HepG2 (cell line): ENCODE results near the gene IRF2BPL. TPM values are rescaled to one million over a fixed set of nuclear protein-coding genes. Genes with fewer than 3 reads are reported as not detected.

Source experiments
- ARID2 ChIP-seq: sonication (generic); formaldehyde crosslinking; IDR thresholded peaks from 2 replicates; pipeline ENCODE4 v1.8.1; 2022; ENCODE audit warnings: mild to moderate bottlenecking, missing genetic modification reagents, borderline replicate concordance
- ARID5B ChIP-seq: IDR thresholded peaks from 2 replicates; pipeline ENCODE4 v1.4.0; 2020; ENCODE audit warnings: mild to moderate bottlenecking, missing genetic modification reagents
- CHD2 ChIP-seq: IDR thresholded peaks from 2 replicates; pipeline ENCODE4 v1.6.1; 2011; ENCODE audit warnings: low read depth, low read length, improper control_type of control experiment
- DRAP1 ChIP-seq: IDR thresholded peaks from 2 replicates; pipeline ENCODE4 v1.6.1; 2016; ENCODE audit warnings: missing genetic modification reagents, missing compliant biosample characterization
- HNRNPLL ChIP-seq: fragments of 200-400 bp; formaldehyde crosslinking; IDR thresholded peaks from 2 replicates; pipeline ENCODE4 v1.6.1; 2017; ENCODE audit warnings: mild to moderate bottlenecking, low read depth, low read length; ENCODE audit not compliant: poor library complexity, severe bottlenecking
- HOXA9 ChIP-seq: sonication (generic); formaldehyde crosslinking; IDR thresholded peaks from 2 replicates; pipeline ENCODE4 v1.8.1; 2022; ENCODE audit warnings: missing genetic modification reagents, mild to moderate bottlenecking, moderate library complexity, borderline replicate concordance
- JDP2 ChIP-seq: sonication (generic); formaldehyde crosslinking; IDR thresholded peaks from 2 replicates; pipeline ENCODE4 v1.8.1; 2022; ENCODE audit warnings: missing genetic modification reagents, borderline replicate concordance
- MED8 ChIP-seq: sonication (generic); formaldehyde crosslinking; IDR thresholded peaks from 2 replicates; pipeline ENCODE4 v1.8.1; 2023; ENCODE audit warnings: mild to moderate bottlenecking, missing genetic modification reagents; ENCODE audit not compliant: insufficient replicate concordance
- RAD21 ChIP-seq: fragments of 450-650 bp; formaldehyde crosslinking; IDR thresholded peaks from 2 replicates; pipeline ENCODE4 v1.5.0; 2020; ENCODE audit warnings: mild to moderate bottlenecking
- RFXAP ChIP-seq: sonication (generic); formaldehyde crosslinking; IDR thresholded peaks from 2 replicates; pipeline ENCODE4 v1.4.0; 2020; ENCODE audit warnings: missing genetic modification reagents, borderline replicate concordance
- SATB2 ChIP-seq: sonication (generic); formaldehyde crosslinking; IDR thresholded peaks from 2 replicates; pipeline ENCODE4 v1.5.0; 2020; ENCODE audit warnings: missing genetic modification reagents
- SOX6 ChIP-seq, 2 experiments: fragments of 450-650 bp in 1 of 2; sonication (generic) in 1 of 2; formaldehyde crosslinking in 1 of 2; IDR thresholded peaks; 2 replicates each; pipeline versions ENCODE4 v1.4.0 to v1.6.1; 2017 to 2020; ENCODE audit warnings: antibody characterized with exemption in 1 of 2, mild to moderate bottlenecking in 1 of 2, missing genetic modification reagents in 1 of 2
- ZNF451 ChIP-seq: sonication (generic); formaldehyde crosslinking; IDR thresholded peaks from 2 replicates; pipeline ENCODE4 v1.5.0; 2020; ENCODE audit warnings: mild to moderate bottlenecking, missing genetic modification reagents
- ZNF547 ChIP-seq: sonication (generic); formaldehyde crosslinking; IDR thresholded peaks from 2 replicates; pipeline ENCODE4 v1.5.1; 2020; ENCODE audit warnings: mild to moderate bottlenecking, missing genetic modification reagents
- ZNF780A ChIP-seq: sonication (generic); formaldehyde crosslinking; IDR thresholded peaks from 2 replicates; pipeline ENCODE4 v1.8.0; 2022; ENCODE audit warnings: mild to moderate bottlenecking, missing genetic modification reagents, moderate library complexity
- polyA plus RNA-seq, 8 experiments: library from polyadenylated mRNA; depleted of rRNA in 3 of 8; stranded (reverse) in 7 of 8; unstranded in 1 of 8; fragments of >200 nt; fragmentation: Illumina TruSeq in 4 of 8; extraction: Trizol in 4 of 8; gene quantifications; 2 replicates each; pipeline versions ENCODE4 v1.2.1 to v1.2.3, GENCODE V29; 2011 to 2016; ENCODE audit warnings: low read depth in 4 of 8, missing spikeins in 1 of 8, mixed read lengths in 1 of 8; ENCODE audit not compliant: insufficient read depth in 1 of 8
- total RNA-seq, 5 experiments: library from RNA; depleted of rRNA; stranded (reverse); fragments of >200 nt; fragmentation: Illumina TruSeq; extraction: Trizol; gene quantifications; 2 replicates each; pipeline ENCODE4 v1.2.3, GENCODE V29; 2016; ENCODE audit warnings: low read depth in 1 of 5
- TF ChIP-seq, protein P1 (sequence below): IDR thresholded peaks from 2 replicates; pipeline ENCODE4 v1.6.1; 2018; ENCODE audit warnings: missing genetic modification reagents, mild to moderate bottlenecking, missing compliant biosample characterization
- TF ChIP-seq, protein P2 (sequence below): sonication (generic); formaldehyde crosslinking; IDR thresholded peaks from 2 replicates; pipeline ENCODE4 v1.9.0; 2021; ENCODE audit warnings: missing genetic modification reagents, borderline replicate concordance

Gene IRF2BPL
- total and polyA plus RNA-seq, 2 of the 13 experiments (the other 11 are each of a cell fraction or from before 2014, with no cell fraction given) = 6.6 to 8.4 TPM

DNA sequence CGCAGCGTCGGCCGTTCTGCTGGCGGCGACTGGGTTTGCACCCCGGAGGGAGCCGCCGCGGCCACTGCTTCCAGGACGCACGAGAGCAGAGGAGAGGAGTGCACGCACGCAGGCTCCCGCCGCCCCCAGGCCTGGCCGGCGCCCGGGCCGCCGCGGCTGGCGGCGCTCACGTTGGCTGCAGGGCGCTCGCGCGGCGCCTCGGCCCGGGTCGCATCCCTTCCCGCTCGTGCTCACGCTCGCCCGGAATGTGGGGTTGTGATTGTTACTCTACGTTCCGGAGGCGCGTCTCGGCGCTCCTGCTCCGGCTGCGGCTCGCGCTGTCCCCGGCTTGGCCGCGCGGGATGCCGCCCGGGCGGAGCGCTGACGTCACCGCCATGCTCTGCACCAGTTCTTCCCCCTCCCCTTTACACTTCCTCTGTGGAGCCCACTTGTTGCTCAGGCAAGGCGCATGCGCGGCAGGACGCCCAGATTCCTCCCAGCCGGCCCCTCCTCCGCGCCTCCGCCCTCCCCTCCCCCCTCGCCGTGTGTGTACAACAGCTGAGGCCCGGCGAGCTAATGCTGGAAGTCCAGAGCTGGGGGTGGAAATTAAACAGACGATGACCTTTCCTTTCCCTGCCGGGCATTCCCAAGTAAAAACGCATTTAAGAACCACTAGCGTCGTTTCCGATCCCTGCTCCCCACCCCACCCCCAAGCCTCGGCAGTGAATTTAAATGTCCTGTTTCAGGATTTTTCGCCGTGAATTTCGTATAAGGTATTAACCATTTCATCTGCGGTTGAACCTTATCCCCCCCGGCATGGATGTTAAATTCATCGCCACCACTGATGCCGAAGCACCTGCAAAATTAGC lies at the start of gene IRF2BPL (continued):
- TF ChIP-seq ZNF547 (CRISPR knock-in tag) = peak; percentile 57; the same call in 1 of the 2 replicates
- no peak for TF ChIP-seq ZNF451
- peak; percentile 47 for TF ChIP-seq RAD21 (CRISPR knock-in tag)
- TF ChIP-seq, protein P1, sequence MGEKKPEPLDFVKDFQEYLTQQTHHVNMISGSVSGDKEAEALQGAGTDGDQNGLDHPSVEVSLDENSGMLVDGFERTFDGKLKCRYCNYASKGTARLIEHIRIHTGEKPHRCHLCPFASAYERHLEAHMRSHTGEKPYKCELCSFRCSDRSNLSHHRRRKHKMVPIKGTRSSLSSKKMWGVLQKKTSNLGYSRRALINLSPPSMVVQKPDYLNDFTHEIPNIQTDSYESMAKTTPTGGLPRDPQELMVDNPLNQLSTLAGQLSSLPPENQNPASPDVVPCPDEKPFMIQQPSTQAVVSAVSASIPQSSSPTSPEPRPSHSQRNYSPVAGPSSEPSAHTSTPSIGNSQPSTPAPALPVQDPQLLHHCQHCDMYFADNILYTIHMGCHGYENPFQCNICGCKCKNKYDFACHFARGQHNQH = peak; percentile 66
- peak; percentile 52; the same call in 1 of the 2 replicates for TF ChIP-seq RFXAP (CRISPR knock-in tag)
- TF ChIP-seq CHD2 = peak; percentile 75; the same call in 1 of the 2 replicates
- no peak for TF ChIP-seq ARID2 (CRISPR knock-in tag)
- peak; percentile 67 for TF ChIP-seq MED8 (CRISPR knock-in tag)
- TF ChIP-seq HOXA9 (CRISPR knock-in tag) = 0 out of 2 replicates have a peak, but pooled peaks have one; percentile 57
- peak; percentile 62 for TF ChIP-seq DRAP1
- TF ChIP-seq ARID5B (CRISPR knock-in tag) = peak; percentile 92
- TF ChIP-seq JDP2 (CRISPR knock-in tag) = peak; percentile 22; the same call in 1 of the 2 replicates
- no peak for TF ChIP-seq SOX6 (IDR thresholded peaks at IDR 0.05)
- peak; percentile 84 for TF ChIP-seq SOX6 (CRISPR knock-in tag; IDR thresholded peaks at IDR 0.05)
- TF ChIP-seq, protein P2, sequence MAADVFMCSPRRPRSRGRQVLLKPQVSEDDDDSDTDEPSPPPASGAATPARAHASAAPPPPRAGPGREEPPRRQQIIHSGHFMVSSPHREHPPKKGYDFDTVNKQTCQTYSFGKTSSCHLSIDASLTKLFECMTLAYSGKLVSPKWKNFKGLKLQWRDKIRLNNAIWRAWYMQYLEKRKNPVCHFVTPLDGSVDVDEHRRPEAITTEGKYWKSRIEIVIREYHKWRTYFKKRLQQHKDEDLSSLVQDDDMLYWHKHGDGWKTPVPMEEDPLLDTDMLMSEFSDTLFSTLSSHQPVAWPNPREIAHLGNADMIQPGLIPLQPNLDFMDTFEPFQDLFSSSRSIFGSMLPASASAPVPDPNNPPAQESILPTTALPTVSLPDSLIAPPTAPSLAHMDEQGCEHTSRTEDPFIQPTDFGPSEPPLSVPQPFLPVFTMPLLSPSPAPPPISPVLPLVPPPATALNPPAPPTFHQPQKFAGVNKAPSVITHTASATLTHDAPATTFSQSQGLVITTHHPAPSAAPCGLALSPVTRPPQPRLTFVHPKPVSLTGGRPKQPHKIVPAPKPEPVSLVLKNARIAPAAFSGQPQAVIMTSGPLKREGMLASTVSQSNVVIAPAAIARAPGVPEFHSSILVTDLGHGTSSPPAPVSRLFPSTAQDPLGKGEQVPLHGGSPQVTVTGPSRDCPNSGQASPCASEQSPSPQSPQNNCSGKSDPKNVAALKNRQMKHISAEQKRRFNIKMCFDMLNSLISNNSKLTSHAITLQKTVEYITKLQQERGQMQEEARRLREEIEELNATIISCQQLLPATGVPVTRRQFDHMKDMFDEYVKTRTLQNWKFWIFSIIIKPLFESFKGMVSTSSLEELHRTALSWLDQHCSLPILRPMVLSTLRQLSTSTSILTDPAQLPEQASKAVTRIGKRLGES (CRISPR knock-in tag) = no peak
- TF ChIP-seq HNRNPLL = peak; percentile 49
- TF ChIP-seq ZNF780A (CRISPR knock-in tag) = peak; percentile 54; the same call in 1 of the 2 replicates
- TF ChIP-seq SATB2 (CRISPR knock-in tag) = no peak
